Measurements from ENCODE around the gene C1orf141. TPM values are rescaled to one million over a fixed set of nuclear protein-coding genes. Genes with fewer than 3 reads are reported as not detected.

C1orf141 gene
- total RNA-seq, result not detected

DNA sequence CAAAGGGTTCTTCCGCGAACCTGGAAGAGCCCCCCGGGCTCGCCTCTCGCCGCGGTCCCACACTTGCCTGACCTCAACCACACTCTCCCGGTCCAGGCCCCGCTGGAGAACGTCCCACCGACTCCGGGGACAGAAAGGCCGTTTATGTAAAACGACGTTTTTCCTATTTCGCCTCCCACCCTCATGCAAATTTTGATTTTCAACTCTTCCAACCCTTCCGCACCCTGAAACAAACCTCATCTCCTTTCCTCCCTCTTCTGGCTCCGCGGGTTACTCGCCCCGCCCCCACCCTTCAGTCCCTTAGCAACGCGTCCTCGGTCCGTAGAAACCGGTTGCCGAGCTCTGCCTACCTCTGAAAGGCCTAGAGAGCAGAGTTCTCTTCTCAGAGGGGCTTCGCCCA is at the start of gene C1orf141:
TSS of gene C1orf141 (minus strand) at position 276 of the 400 bp plus-strand sequence. CDS start 7,730 bp downstream, outside the sequence.
- no peak for DNase-seq (ENCODE audit: extremely low spot score)
- 9% methylated on average over 28 of the region's 28 CpGs for WGBS
- no peaks in the 10 kb centered on the region for H3K27me3 ChIP-seq
- H3K27ac ChIP-seq (replicated peaks in 1 of 4), result no peak within 1 kb of the TSS
- peaks cover 6 to 13% (median 11%) of the 10 kb centered on the region in 4 donors for H3K4me1 ChIP-seq
- H3K9me3 ChIP-seq, result no peaks in the 10 kb centered on the region
- intact Hi-C loops (cut with DNase I), result no loop called here
- TF ChIP-seq POLR2A (IDR thresholded peaks at IDR 0.05; ENCODE audit: low read depth) (no peak), EP300 (IDR thresholded peaks at IDR 0.05) (no peak), POLR2AphosphoS5 (IDR thresholded peaks at IDR 0.05) (no peak)
- TF ChIP-seq, protein P1, sequence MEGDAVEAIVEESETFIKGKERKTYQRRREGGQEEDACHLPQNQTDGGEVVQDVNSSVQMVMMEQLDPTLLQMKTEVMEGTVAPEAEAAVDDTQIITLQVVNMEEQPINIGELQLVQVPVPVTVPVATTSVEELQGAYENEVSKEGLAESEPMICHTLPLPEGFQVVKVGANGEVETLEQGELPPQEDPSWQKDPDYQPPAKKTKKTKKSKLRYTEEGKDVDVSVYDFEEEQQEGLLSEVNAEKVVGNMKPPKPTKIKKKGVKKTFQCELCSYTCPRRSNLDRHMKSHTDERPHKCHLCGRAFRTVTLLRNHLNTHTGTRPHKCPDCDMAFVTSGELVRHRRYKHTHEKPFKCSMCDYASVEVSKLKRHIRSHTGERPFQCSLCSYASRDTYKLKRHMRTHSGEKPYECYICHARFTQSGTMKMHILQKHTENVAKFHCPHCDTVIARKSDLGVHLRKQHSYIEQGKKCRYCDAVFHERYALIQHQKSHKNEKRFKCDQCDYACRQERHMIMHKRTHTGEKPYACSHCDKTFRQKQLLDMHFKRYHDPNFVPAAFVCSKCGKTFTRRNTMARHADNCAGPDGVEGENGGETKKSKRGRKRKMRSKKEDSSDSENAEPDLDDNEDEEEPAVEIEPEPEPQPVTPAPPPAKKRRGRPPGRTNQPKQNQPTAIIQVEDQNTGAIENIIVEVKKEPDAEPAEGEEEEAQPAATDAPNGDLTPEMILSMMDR (IDR thresholded peaks at IDR 0.05), result no peak
- no peaks in the 10 kb centered on the region for H3K36me3 ChIP-seq
- H3K4me3 ChIP-seq, result peak within 1 kb of the TSS; percentile 28 to 49 (median 36)

DNA sequence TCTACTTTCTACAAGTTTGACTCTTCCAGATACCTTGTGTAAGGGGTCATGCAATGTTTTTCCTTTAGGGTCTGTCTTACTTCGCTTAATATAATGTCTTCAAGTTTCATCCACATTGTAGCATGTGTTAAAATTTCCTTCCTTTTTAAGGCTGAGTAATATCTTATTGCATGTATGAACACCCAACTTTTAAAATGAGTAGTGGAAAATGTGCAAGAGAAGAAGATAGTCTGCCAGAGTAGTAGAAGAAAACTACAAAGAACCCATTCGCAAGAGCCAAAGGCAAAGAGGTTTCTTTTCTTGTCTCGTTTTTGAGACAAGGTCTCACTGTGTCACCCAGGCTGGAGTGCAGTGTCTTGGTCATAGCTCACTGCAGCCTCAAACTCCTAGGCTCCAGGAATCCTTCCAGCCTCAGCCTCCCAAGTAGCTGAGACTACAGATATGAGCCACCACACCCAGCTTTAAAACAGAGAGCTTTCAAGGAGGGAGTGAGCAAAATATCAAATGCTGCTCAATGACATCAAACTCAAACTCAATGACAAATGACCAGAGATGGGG is 40.8 kb upstream of the C1orf141 start:
- no peak overlapping the region for H3K4me3 ChIP-seq
- TF ChIP-seq POLR2A (IDR thresholded peaks at IDR 0.05; ENCODE audit: low read depth), result no peak
- TF ChIP-seq, protein P1 (IDR thresholded peaks at IDR 0.05), result no peak
- TF ChIP-seq POLR2AphosphoS5 (IDR thresholded peaks at IDR 0.05), result no peak
- H3K27ac ChIP-seq (replicated peaks in 1 of 4), result no peak overlapping the region
- DNase-seq (ENCODE audit: extremely low spot score), result no peak
- H3K27me3 ChIP-seq, result no peaks in the 10 kb centered on the region
- H3K36me3 ChIP-seq, result no peaks in the 10 kb centered on the region
- no peaks in the 10 kb centered on the region for H3K4me1 ChIP-seq
- intact Hi-C loops (cut with DNase I), result no loop called here
- H3K9me3 ChIP-seq, result no peaks in the 10 kb centered on the region
- 90% methylated on average over 3 of the region's 3 CpGs for WGBS

DNA sequence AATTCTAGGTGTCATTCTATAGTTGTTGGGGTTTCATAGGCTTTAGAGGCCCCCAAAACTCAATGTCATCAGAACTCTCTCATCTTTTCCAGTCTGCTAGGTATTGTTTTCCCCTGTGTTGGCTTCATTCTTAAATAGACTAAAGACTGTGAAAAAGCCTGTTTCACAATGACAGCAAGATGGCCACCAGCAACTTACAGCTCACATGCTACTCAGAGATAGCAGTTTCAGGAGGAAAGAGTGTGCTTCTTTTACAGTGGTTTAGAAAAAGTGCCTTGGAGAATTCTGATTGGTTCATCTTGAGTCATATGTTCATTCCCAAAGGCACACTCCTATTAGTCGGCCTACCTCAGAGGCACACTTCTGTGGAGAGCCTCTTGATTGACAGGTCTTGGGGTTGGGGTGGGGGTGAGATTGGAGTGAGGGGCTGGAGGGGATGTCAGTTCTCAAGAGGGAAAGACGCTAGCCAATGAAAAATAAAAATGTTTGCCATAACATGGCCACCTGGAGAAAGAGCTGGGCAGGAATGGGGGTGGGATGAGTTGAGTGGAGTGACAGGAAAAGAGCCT is 40.0 kb upstream of the C1orf141 start:
- H3K4me3 ChIP-seq, result no peak overlapping the region
- WGBS, result 74% methylated on average over 2 of the region's 2 CpGs
- no peaks in the 10 kb centered on the region for H3K27me3 ChIP-seq
- no peaks in the 10 kb centered on the region for H3K9me3 ChIP-seq
- H3K27ac ChIP-seq (replicated peaks in 1 of 4), result no peak overlapping the region
- TF ChIP-seq, protein P1 (IDR thresholded peaks at IDR 0.05), result no peak
- TF ChIP-seq POLR2AphosphoS5 (IDR thresholded peaks at IDR 0.05) (no peak), EP300 (IDR thresholded peaks at IDR 0.05) (no peak), POLR2A (IDR thresholded peaks at IDR 0.05; ENCODE audit: low read depth) (no peak)
- no peaks in the 10 kb centered on the region for H3K4me1 ChIP-seq
- H3K36me3 ChIP-seq, result no peaks in the 10 kb centered on the region
- intact Hi-C loops (cut with DNase I), result no loop called here
- DNase-seq (ENCODE audit: extremely low spot score), result no peak

DNA sequence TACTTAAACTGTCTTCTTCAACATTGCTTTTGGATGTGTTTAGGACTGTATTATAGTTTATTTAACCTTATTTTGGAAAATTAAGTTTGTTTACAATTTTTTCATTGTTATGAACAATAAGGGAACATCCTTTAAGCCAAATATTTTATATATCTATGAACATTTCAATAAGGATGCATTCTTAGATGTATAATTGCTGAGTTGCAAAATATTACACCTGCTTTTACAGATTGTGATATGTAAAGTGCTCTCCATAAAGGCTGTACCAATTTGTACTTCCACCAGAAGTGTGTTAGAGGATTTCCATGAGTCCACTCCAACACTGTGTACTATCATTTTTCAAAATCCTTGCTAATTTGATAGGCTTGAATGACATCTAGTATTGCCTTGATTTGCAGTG is 39.2 kb upstream of the C1orf141 start:
- Histone ChIP-seq H3K4me1 (no peaks in the 10 kb centered on the region), H3K27me3 (no peaks in the 10 kb centered on the region), H3K36me3 (no peaks in the 10 kb centered on the region), H3K9me3 (no peaks in the 10 kb centered on the region), H3K4me3 (no peak overlapping the region), H3K27ac (replicated peaks in 1 of 4) (no peak overlapping the region)
- intact Hi-C loops (cut with DNase I), result no loop called here
- DNase-seq (ENCODE audit: extremely low spot score), result no peak
- TF ChIP-seq EP300 (IDR thresholded peaks at IDR 0.05), result no peak
- no peak for TF ChIP-seq POLR2A (IDR thresholded peaks at IDR 0.05; ENCODE audit: low read depth)

DNA sequence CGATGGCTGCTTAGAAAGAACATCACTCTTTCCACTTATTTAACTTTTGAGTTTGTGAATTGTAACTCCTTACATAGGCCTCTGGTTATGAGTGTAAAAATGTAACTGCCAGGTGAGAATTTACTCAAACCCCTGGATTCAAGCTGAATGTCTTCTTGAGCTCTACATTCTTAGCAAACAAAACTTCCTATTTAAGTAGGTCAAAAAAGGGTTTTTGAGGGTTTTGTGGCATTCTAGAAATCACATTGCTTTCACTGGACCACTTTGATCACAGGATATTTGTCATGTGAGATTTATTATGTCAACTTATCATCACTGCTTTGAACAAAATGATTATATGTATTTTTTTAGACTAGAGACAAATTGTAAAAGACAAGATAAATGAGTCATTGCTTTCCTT is 37.2 kb upstream of the C1orf141 start:
- no peak for DNase-seq (ENCODE audit: extremely low spot score)
- 58% methylated on average over 1 of the region's 1 CpG for WGBS
- Histone ChIP-seq H3K4me3 (no peak overlapping the region), H3K36me3 (no peaks in the 10 kb centered on the region), H3K9me3 (no peaks in the 10 kb centered on the region), H3K4me1 (no peaks in the 10 kb centered on the region), H3K27ac (replicated peaks in 1 of 4) (no peak overlapping the region), H3K27me3 (no peaks in the 10 kb centered on the region)
- TF ChIP-seq EP300 (IDR thresholded peaks at IDR 0.05) (no peak), POLR2A (IDR thresholded peaks at IDR 0.05; ENCODE audit: low read depth) (no peak), POLR2AphosphoS5 (IDR thresholded peaks at IDR 0.05) (no peak)
- TF ChIP-seq, protein P1 (IDR thresholded peaks at IDR 0.05), result no peak
- intact Hi-C loops (cut with DNase I), result no loop called here
